Cardiac fibroblast (primary cell): ENCODE data around the gene NCK2.

Experiments
- DNase-seq, 2 donors: peaks; one replicate each; pipeline versions ENCODE4 v3.0.0 to v3.0.0-alpha.2; 2010; ENCODE audit warnings: low read depth in 2 of 2
- H3K4me3 ChIP-seq, 2 donors: replicated peaks in 1 of 2; 1 replicate in 1 of 2; 2 replicates in 1 of 2; pipeline ENCODE4 v1.5.1; 2011; ENCODE audit warnings: low read depth in 2 of 2, low read length in 2 of 2, mild to moderate bottlenecking in 2 of 2, moderate library complexity in 1 of 2
- CTCF ChIP-seq: IDR thresholded peaks from one replicate; pipeline ENCODE4 v1.5.1; 2011; ENCODE audit warnings: low read depth, mild to moderate bottlenecking, low read length, inconsistent platforms

NCK2 gene

GRCh38 chr2:105795575-105795934 is 50.8 kb downstream of the NCK2 start:
- TF ChIP-seq CTCF, result no peak
- peak in 1 of 2 donors; percentile 57 for DNase-seq
- no peak overlapping the region for H3K4me3 ChIP-seq

GRCh38 chr2:105796131-105796638 is 51.5 kb downstream of the NCK2 start:
- H3K4me3 ChIP-seq, result no peak overlapping the region
- no peak for TF ChIP-seq CTCF
- no peak for DNase-seq

- TF ChIP-seq CTCF, result no peak
- no peak overlapping the region for H3K4me3 ChIP-seq
- DNase-seq, result peak in 1 of 2 donors; percentile 44
Measured at GRCh38 chr2:105796791-105797190, 52.1 kb downstream of the NCK2 start.

GRCh38 chr2:105797298-105797819 is 52.6 kb downstream of the NCK2 start:
- DNase-seq, result peak; percentile 63 to 67
- no peak overlapping the region for H3K4me3 ChIP-seq
- TF ChIP-seq CTCF, result no peak

- H3K4me3 ChIP-seq, result no peak overlapping the region
- no peak for TF ChIP-seq CTCF
- DNase-seq, result no peak
Measured at GRCh38 chr2:105798595-105798994, 53.9 kb downstream of the NCK2 start.

- TF ChIP-seq CTCF, result no peak
- H3K4me3 ChIP-seq, result no peak overlapping the region
- peak; percentile 75 to 78 for DNase-seq
Measured at GRCh38 chr2:105800036-105800713, 55.5 kb downstream of the NCK2 start.
